Measurements from ENCODE around the gene INMT.

The INMT gene

GRCh38 chr7:30791114-30791513, 39.2 kb downstream of the INMT start:
- ChIA-PET POLR2A (no interaction called here), CTCF (no interaction called here)
- TF ChIP-seq SP1 (IDR thresholded peaks at IDR 0.05) = no peak
- TF ChIP-seq FOXM1 (IDR thresholded peaks at IDR 0.05; ENCODE audit: borderline replicate concordance) = no peak
- no peak for DNase-seq (ENCODE audit: extremely low spot score)

GRCh38 chr7:30795161-30795948, 43.4 kb downstream of the INMT start:
- ChIA-PET CTCF (no interaction called here), POLR2A (no interaction called here)
- no peak for DNase-seq (ENCODE audit: extremely low spot score)
- TF ChIP-seq CTBP1 (IDR thresholded peaks at IDR 0.05; ENCODE audit: borderline replicate concordance) (no peak), BHLHE40 (IDR thresholded peaks at IDR 0.05; ENCODE audit: borderline replicate concordance) (no peak), ZNF384 (IDR thresholded peaks at IDR 0.05) (no peak), FOXK2 (IDR thresholded peaks at IDR 0.05) (no peak), ELF4 (IDR thresholded peaks at IDR 0.05) (no peak), TARDBP (IDR thresholded peaks at IDR 0.05) (no peak), HDGF (IDR thresholded peaks at IDR 0.05; ENCODE audit: borderline replicate concordance) (no peak), PKNOX1 (IDR thresholded peaks at IDR 0.05) (no peak), LEF1 (IDR thresholded peaks at IDR 0.05; ENCODE audit: borderline replicate concordance) (no peak), FOXA1 (IDR thresholded peaks at IDR 0.05) (no peak), SP1 (IDR thresholded peaks at IDR 0.05) (no peak), NFRKB (IDR thresholded peaks at IDR 0.05) (no peak), L3MBTL2 (conservative IDR thresholded peaks at IDR 0.05) (no peak), FOXM1 (IDR thresholded peaks at IDR 0.05; ENCODE audit: borderline replicate concordance) (no peak)

GRCh38 chr7:30796105-30796869, 44.4 kb downstream of the INMT start:
- TF ChIP-seq CTBP1 (IDR thresholded peaks at IDR 0.05; ENCODE audit: borderline replicate concordance) (no peak), ZNF384 (IDR thresholded peaks at IDR 0.05) (no peak), HDGF (IDR thresholded peaks at IDR 0.05; ENCODE audit: borderline replicate concordance) (no peak), NFRKB (IDR thresholded peaks at IDR 0.05) (no peak), TARDBP (IDR thresholded peaks at IDR 0.05) (no peak), SP1 (IDR thresholded peaks at IDR 0.05) (no peak), LEF1 (IDR thresholded peaks at IDR 0.05; ENCODE audit: borderline replicate concordance) (no peak), PKNOX1 (IDR thresholded peaks at IDR 0.05) (no peak), ELF4 (IDR thresholded peaks at IDR 0.05) (no peak), FOXK2 (IDR thresholded peaks at IDR 0.05) (no peak), FOXM1 (IDR thresholded peaks at IDR 0.05; ENCODE audit: borderline replicate concordance) (no peak), SUZ12 (IDR thresholded peaks at IDR 0.05) (no peak), BHLHE40 (IDR thresholded peaks at IDR 0.05; ENCODE audit: borderline replicate concordance) (no peak), FOXA1 (IDR thresholded peaks at IDR 0.05) (no peak)
- POLR2A ChIA-PET = no interaction called here
- no peak for DNase-seq (ENCODE audit: extremely low spot score)
- CTCF ChIA-PET = interaction anchor here (0.6 kb wide), 1 partner anchor 433 kb away, joined by 3 read pairs; no protein-coding TSS in a partner anchor

GRCh38 chr7:30797176-30798040, 45.5 kb downstream of the INMT start:
- POLR2A ChIA-PET = no interaction called here
- TF ChIP-seq ARNT (IDR thresholded peaks at IDR 0.05) = no peak
- no peak for TF ChIP-seq PKNOX1 (IDR thresholded peaks at IDR 0.05)
- TF ChIP-seq FOXM1 (IDR thresholded peaks at IDR 0.05; ENCODE audit: borderline replicate concordance) = no peak
- no peak for TF ChIP-seq ZNF384 (IDR thresholded peaks at IDR 0.05)
- no peak for TF ChIP-seq FOXK2 (IDR thresholded peaks at IDR 0.05)
- TF ChIP-seq NFRKB (IDR thresholded peaks at IDR 0.05) = no peak
- TF ChIP-seq HDGF (IDR thresholded peaks at IDR 0.05; ENCODE audit: borderline replicate concordance) = no peak
- TF ChIP-seq SP1 (IDR thresholded peaks at IDR 0.05) = no peak
- no peak for TF ChIP-seq LEF1 (IDR thresholded peaks at IDR 0.05; ENCODE audit: borderline replicate concordance)
- TF ChIP-seq ELF4 (IDR thresholded peaks at IDR 0.05) = no peak
- no peak for TF ChIP-seq CTBP1 (IDR thresholded peaks at IDR 0.05; ENCODE audit: borderline replicate concordance)
- no peak for TF ChIP-seq FOXA1 (IDR thresholded peaks at IDR 0.05)
- no peak for TF ChIP-seq L3MBTL2 (conservative IDR thresholded peaks at IDR 0.05)
- no peak for TF ChIP-seq SUZ12 (IDR thresholded peaks at IDR 0.05)
- TF ChIP-seq TARDBP (IDR thresholded peaks at IDR 0.05) = no peak
- TF ChIP-seq BHLHE40 (IDR thresholded peaks at IDR 0.05; ENCODE audit: borderline replicate concordance) = no peak
- CTCF ChIA-PET = no interaction called here
- no peak for DNase-seq (ENCODE audit: extremely low spot score)
